ENCODE results near the gene REXO2. TPM values are rescaled to one million over a fixed set of nuclear protein-coding genes. Genes with fewer than 3 reads are reported as not detected.

Gene REXO2
- total and polyA plus RNA-seq, 2 of the 13 experiments (the other 11 are each of a cell fraction or from before 2014, with no cell fraction given) = 95.6 to 104 TPM

GRCh38 chr11:114395736-114396135, 43.5 kb upstream of the REXO2 start (continued):
- TF ChIP-seq, protein P1, sequence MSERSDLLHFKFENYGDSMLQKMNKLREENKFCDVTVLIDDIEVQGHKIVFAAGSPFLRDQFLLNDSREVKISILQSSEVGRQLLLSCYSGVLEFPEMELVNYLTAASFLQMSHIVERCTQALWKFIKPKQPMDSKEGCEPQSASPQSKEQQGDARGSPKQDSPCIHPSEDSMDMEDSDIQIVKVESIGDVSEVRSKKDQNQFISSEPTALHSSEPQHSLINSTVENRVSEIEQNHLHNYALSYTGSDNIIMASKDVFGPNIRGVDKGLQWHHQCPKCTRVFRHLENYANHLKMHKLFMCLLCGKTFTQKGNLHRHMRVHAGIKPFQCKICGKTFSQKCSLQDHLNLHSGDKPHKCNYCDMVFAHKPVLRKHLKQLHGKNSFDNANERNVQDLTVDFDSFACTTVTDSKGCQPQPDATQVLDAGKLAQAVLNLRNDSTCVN (CRISPR knock-in tag; IDR thresholded peaks at IDR 0.05; ENCODE audit: borderline replicate concordance) = no peak
- 0 out of 2 replicates have a peak, but pooled peaks have one; percentile 18 for TF ChIP-seq FOXA3 (CRISPR knock-in tag; IDR thresholded peaks at IDR 0.05)
- no peak for TF ChIP-seq ZNF296 (CRISPR knock-in tag; conservative IDR thresholded peaks at IDR 0.05)
- peak; percentile 45 for TF ChIP-seq CTCF (CRISPR knock-in tag; IDR thresholded peaks at IDR 0.05)
- no peak for TF ChIP-seq MED1 (CRISPR knock-in tag; IDR thresholded peaks at IDR 0.05)
- TF ChIP-seq ZNF816 (CRISPR knock-in tag; IDR thresholded peaks at IDR 0.05; ENCODE audit: borderline replicate concordance) = no peak
- no peak for TF ChIP-seq ATF7 (IDR thresholded peaks at IDR 0.05)
- TF ChIP-seq ATF7 (CRISPR knock-in tag; IDR thresholded peaks at IDR 0.05) = no peak
- no peak for TF ChIP-seq NR1H2 (CRISPR knock-in tag; IDR thresholded peaks at IDR 0.05; ENCODE audit: borderline replicate concordance, low read depth)
- no peak for TF ChIP-seq POGZ (CRISPR knock-in tag; IDR thresholded peaks at IDR 0.05)
- no peak for TF ChIP-seq KDM5A (IDR thresholded peaks at IDR 0.05; ENCODE audit: borderline replicate concordance, low read length)
- TF ChIP-seq ZNF501 (CRISPR knock-in tag; IDR thresholded peaks at IDR 0.05) = no peak
- no peak for TF ChIP-seq ZFYVE20 (CRISPR knock-in tag; IDR thresholded peaks at IDR 0.05; ENCODE audit: borderline replicate concordance, low read depth)
- no peak for TF ChIP-seq GATAD2A (CRISPR knock-in tag; IDR thresholded peaks at IDR 0.05)
- TF ChIP-seq ONECUT2 (CRISPR knock-in tag; IDR thresholded peaks at IDR 0.05) = no peak
- TF ChIP-seq, protein P2, sequence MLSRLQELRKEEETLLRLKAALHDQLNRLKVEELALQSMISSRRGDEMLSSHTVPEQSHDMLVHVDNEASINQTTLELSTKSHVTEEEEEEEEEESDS (CRISPR knock-in tag; IDR thresholded peaks at IDR 0.05; ENCODE audit: borderline replicate concordance) = no peak
- TF ChIP-seq ZNF83 (CRISPR knock-in tag; IDR thresholded peaks at IDR 0.05; ENCODE audit: borderline replicate concordance) = no peak
- TF ChIP-seq TEAD3 (CRISPR knock-in tag; optimal IDR thresholded peaks at IDR 0.05; ENCODE audit: borderline replicate concordance) = peak; percentile 27
- TF ChIP-seq SRSF9 (IDR thresholded peaks at IDR 0.05; ENCODE audit: borderline replicate concordance, insufficient read depth, low read depth, low read length, poor library complexity, severe bottlenecking) = no peak
- no peak for TF ChIP-seq ZMYM3 (CRISPR knock-in tag; IDR thresholded peaks at IDR 0.05)
- TF ChIP-seq IKZF1 (IDR thresholded peaks at IDR 0.05) = no peak
- no peak for TF ChIP-seq ZNF30 (CRISPR knock-in tag; IDR thresholded peaks at IDR 0.05)
- TF ChIP-seq NR2C2 (CRISPR knock-in tag; IDR thresholded peaks at IDR 0.05; ENCODE audit: borderline replicate concordance) = no peak
- TF ChIP-seq MIXL1 (CRISPR knock-in tag; IDR thresholded peaks at IDR 0.05) = peak; percentile 62; the same call in 1 of the 2 replicates
- TF ChIP-seq RNF2 (conservative IDR thresholded peaks at IDR 0.05; ENCODE audit: low read depth) = no peak
- no peak for TF ChIP-seq ZNF775 (CRISPR knock-in tag; IDR thresholded peaks at IDR 0.05; ENCODE audit: borderline replicate concordance)
- TF ChIP-seq TAF1 (CRISPR knock-in tag; IDR thresholded peaks at IDR 0.05) = no peak
- TF ChIP-seq, protein P3, sequence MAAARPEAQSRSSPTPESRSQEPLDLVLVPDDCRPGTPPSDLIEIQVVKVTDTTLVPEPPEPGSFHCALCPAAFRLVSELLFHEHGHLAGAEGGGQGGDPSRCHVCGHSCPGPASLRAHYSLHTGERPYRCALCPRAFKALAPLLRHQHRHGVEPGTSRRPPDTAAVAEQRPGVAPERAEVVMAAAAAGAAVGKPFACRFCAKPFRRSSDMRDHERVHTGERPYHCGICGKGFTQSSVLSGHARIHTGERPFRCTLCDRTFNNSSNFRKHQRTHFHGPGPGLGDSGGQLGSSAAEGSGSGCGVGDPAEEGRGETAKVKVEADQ (CRISPR knock-in tag; IDR thresholded peaks at IDR 0.05; ENCODE audit: borderline replicate concordance) = no peak

Data from HepG2 (cell line).